Endometrium (tissue), 2 donors: ENCODE data around the gene NBPF12.
"Not testable (repeated sequence)": the region's sequence is repeated elsewhere in the genome, so short reads cannot be mapped to it uniquely, and the experiment has no call there.

ENCODE experiments used
- FAIRE-seq: peaks from 2 replicates; lab custom pipeline; 2012; peaks lifted over from hg19 to GRCh38; lab: Jason Lieb, UNC
- donor health status: control.
- donor health status: control.

The NBPF12 gene

GRCh38 chr1:146938242-146938902 lies at the start of gene NBPF12:
Gene NBPF12, plus strand, starts transcription at chr1:146938324. Its CDS starts 21,820 bp downstream, at chr1:146960144.
- FAIRE-seq, result not testable (repeated sequence)

DNA sequence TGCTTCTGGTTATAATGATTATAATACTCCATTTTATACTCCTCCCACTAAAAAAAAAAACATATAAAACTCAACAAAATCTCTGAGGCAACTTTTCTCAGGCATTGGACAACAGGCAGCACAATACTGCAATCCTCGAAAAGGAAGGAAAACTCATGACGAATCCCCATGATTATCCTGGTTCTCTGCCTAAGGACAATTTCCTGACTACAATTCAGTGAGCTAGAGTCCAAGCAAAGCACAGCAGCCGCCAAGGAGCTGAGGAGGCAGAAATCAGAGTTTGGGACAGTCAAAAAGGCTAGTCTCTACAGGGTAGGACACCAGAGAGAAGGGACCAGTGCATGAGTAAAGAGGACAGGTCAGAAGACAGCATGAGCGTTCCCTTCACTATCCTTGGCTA lies 46.8 kb upstream of the NBPF12 start:
- not testable (repeated sequence) for FAIRE-seq

- not testable (repeated sequence) for FAIRE-seq
These were observed 45.8 kb upstream of the NBPF12 start for GRCh38 chr1:146892331-146892730.

DNA sequence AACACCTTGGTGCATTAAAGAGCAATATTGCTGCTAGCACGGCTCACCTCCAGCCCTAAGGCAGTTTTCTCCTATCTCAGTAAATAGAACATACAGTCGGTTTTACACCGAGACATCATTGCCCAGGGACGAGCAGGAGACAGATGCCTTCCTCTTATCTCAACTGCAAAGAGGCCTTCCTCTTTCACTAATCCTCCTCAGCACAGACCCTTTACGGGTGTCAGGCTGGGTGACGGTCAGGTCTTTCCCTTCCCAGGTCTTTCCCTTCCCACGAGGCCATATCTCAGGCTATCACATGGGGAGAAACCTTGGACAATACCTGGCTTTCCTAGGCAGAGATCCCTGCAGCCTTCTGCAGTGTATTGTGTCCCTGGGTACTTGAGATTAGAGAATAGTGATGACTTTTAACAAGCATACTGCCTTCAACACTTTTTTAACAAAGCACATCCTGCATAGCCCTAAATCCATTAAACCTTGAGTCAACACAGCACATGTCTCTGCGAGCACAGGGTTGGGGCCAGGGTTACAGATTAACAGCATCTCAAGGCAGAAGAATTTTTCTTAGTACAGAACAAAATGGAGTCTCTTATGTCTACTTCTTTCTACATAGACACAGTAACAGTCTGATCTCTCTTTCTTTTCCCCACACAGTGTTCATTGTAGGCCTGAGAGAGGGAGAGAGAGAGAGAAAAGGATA lies 30.4 kb upstream of the NBPF12 start:
- not testable (repeated sequence) for FAIRE-seq

- not testable (repeated sequence) for FAIRE-seq
These were observed 25.1 kb upstream of the NBPF12 start for GRCh38 chr1:146912975-146913374.

- not testable (repeated sequence) for FAIRE-seq
These were observed 17.3 kb upstream of the NBPF12 start for GRCh38 chr1:146920811-146921210.

- not testable (repeated sequence) for FAIRE-seq
These were observed 15.5 kb upstream of the NBPF12 start for GRCh38 chr1:146922614-146923013.

DNA sequence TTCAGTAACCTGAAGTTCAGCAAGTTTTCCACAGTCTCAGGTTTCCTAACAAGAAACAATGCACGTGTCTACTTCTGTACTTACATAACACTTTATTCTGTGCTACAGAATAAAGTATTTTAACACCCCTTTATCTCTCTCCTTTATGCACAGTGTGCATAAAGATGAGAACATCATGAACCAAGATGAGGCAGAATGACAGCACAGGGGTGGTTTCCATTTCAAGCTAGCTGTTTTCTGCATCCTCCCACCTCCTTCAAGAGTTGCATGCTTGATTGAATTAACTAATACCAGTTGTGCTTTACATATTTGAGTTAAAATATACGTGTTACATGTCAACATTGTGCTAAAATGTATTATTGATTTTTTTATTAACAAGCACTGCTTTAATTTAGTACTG lies 14.0 kb upstream of the NBPF12 start:
- not testable (repeated sequence) for FAIRE-seq

DNA sequence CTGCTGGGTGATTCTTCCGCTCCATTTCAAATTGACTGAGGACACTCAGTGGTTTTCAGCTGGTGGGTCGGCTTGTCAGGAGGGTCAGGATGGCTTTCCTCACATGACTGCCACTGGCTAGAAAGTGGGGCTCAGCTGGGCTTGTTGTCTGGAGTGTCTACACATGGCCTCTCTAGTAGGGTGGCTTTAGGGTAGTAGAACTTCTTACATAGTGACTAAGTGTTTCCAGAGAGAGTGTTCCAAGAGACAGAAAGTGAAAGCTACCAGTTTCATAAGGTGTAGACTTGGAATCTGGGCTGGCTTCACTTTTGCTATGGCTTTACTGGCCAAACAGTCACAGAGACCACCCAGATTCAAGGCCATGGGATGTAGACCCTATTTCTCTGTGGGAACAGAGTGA lies 11.7 kb upstream of the NBPF12 start:
- not testable (repeated sequence) for FAIRE-seq

DNA sequence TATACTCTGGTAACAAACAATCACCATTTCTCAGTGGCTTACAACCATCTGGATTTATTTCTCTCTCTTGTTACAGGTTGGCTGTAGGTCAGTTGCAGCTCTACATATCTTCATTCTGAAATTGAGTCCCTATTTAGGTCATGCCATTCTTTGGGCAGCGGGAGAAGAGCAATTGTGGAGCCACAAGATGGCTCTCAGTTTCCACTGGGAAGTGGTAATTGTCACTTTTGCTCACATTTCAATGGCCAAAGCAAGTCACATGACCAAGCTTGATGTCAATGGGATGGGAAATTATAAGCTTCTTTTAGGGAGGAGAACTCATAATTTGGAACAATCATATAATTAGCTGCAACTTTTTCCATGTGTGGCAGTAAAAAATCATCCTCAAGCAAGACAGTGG lies 7.9 kb upstream of the NBPF12 start:
- FAIRE-seq, result not testable (repeated sequence)

DNA sequence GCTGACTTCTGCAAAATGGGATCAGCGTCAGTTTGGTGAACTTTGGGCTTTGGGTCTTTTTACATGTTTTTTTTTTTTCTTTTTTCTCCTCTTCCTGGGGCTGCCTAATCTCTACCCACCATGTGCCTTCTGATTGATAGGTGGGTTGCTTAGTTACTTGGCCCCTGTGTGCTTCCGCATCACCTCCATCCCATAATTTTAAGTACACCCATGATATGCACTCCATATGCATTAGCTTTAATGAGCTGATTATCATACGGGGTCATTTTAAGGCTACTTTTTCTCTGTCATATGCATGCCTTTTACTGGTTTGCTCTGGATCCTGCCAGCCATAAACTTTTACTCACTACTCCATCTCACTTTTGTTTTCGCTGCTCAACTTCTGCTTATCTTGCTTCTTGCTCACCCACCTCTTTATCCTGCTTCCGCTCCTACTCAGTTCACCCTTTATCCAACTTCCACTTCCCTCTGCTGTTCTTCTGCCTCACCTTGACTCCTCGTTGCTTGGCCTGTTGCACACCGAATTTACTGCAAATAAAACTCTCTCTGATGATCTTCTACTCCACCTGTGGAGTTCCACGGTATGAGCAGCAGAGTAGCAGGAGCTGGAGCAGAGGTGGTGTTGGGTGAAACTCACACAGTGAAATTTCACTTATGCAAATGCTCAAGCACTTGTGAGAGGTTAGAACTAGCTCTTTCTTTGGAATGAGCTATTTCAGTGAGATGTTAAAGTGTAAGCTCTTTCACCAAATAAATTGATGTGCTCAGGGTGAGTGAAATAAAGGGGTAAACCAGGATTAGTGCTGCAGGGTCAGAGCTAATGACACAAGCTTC lies 3.5 kb upstream of the NBPF12 start:
- not testable (repeated sequence) for FAIRE-seq

- not testable (repeated sequence) for FAIRE-seq
These were observed 662 bp upstream of the NBPF12 start for GRCh38 chr1:146937462-146937861.

DNA sequence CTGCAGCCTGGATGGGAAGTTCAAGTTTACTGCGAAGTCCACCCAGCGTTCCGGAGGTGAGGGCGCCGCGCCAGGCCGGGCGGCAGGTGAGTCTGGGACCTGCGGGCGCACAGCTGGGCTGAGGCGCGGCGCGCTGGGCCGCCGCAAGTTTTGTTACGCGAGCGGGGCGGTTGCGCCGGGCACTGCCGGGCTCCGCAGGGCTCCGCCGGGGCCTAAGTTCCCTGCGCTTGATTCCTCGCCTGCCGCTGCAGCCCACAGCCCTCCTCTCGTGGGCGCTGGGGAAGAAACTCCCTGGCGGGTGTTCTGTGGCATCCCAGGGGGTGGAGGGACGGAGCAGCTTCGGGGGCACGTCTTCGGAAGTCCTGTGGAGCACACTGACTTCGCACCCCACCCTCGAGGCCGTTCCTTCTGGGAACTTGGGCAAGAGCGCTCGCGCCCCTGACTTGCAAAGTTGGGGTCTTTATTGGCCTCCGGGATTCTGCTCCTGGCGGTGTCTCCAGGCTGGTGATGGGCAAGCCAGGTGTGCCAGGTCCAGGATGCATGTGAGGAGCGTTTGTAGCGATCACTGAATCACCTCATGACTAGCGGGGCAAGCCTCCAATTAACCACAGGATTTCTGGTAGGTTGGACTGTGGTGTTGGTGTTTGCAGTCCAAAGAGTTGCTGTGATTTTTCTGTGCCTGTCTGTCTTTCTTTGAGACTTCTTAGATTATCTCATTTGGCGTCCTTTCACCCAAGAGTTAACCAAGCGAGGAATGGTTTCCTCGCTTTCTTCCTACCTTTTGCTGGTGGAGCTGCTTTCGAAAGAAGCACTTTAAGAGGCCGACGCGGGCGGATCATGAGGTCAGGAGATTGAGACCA lies 1.0 kb downstream of the NBPF12 start:
- not testable (repeated sequence) for FAIRE-seq

GRCh38 chr1:146940293-146940692 lies 2.2 kb downstream of the NBPF12 start:
- not testable (repeated sequence) for FAIRE-seq

GRCh38 chr1:146943342-146943886 lies 5.3 kb downstream of the NBPF12 start:
- not testable (repeated sequence) for FAIRE-seq

- FAIRE-seq, result not testable (repeated sequence)
These were observed 10.0 kb downstream of the NBPF12 start for GRCh38 chr1:146948127-146948526.

DNA sequence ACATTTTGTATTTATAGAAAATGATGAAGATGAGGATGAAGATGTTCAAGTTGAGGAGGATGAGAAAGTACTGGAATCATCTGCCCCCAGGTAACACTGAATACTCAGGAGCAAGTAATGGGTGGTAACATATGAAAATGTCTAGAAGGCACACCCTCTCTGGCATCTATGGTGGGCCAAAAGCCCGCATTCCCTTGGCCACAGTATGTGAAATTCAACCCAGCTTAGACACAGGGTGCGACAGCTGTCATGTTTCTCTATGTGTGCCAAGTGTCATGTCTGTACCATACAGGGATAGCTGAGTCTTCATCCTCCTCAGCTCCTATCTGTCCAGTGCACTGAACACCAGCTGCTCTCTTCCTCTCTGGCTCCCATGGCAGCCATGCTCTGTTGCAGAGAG lies 26.2 kb downstream of the NBPF12 start:
- not testable (repeated sequence) for FAIRE-seq

- FAIRE-seq, result not testable (repeated sequence)
These were observed 28.2 kb downstream of the NBPF12 start for GRCh38 chr1:146966351-146966750.

- not testable (repeated sequence) for FAIRE-seq
These were observed 32.5 kb downstream of the NBPF12 start for GRCh38 chr1:146970656-146971055.

GRCh38 chr1:146972681-146973080 lies 34.6 kb downstream of the NBPF12 start:
- FAIRE-seq, result not testable (repeated sequence)

DNA sequence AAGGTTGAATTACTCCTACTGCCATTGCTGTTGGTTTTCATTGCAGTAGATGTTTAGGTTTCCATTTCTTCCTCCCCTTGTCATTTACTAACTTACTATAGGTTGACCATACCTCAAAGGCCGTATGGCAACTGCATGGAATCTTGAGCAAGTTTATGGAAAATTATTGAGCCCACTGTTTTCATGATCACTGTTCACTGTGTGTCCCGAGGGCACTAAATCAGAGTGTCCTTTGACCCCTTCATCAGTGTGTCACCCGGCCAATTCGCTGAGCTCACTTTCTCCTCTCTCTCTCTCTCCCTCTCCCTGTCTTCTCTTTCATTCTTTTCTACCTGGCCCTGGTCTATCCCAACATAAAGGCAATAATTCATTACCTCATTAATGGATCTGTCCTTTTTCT lies 47.7 kb downstream of the NBPF12 start:
- FAIRE-seq, result not testable (repeated sequence)
